Adrenal gland (tissue), 12 donors: ENCODE data around the gene KCNQ4. TPM values are rescaled to one million over a fixed set of nuclear protein-coding genes. Genes with fewer than 3 reads are reported as not detected.

Experiments used
- DNase-seq, 7 donors: peaks; one replicate each; pipeline ENCODE4 v3.0.0-alpha.2; 2019 to 2020
- H3K27ac ChIP-seq, 5 donors: fragments of 200-600 bp; sonication (generic) in 4 of 5; 1 replicate in 3 of 5; 2 replicates in 2 of 5; pipeline versions ENCODE4 v1.5.1 to v1.8.0; 2016 to 2020; ENCODE audit warnings: mild to moderate bottlenecking in 1 of 5
- H3K27me3 ChIP-seq: fragments of 200-600 bp; 2 replicates; pipeline ENCODE4 v1.8.0; 2021
- H3K36me3 ChIP-seq, 2 donors: fragments of 200-600 bp; replicated peaks in 1 of 2; 1 replicate in 1 of 2; 2 replicates in 1 of 2; pipeline versions ENCODE4 v1.5.1 to v1.8.0; 2018 to 2022
- H3K4me1 ChIP-seq, 2 donors: fragments of 200-600 bp; replicated peaks in 1 of 2; 1 replicate in 1 of 2; 2 replicates in 1 of 2; pipeline versions ENCODE4 v1.5.1 to v1.8.0; 2018 to 2021
- H3K4me3 ChIP-seq, 4 donors: fragments of 200-600 bp; sonication (generic) in 3 of 4; one replicate each; pipeline ENCODE4 v1.5.1; 2016 to 2018
- H3K9me3 ChIP-seq, 3 donors: fragments of 200-600 bp; sonication (generic) in 1 of 3; replicated peaks in 1 of 3; 1 replicate in 2 of 3; 2 replicates in 1 of 3; pipeline versions ENCODE4 v1.5.1 to v1.8.0; 2016 to 2021
- CTCF ChIP-seq, 6 experiments: fragments of 450-650 bp in 4 of 6; fragments of 200-600 bp in 2 of 6; sonication (generic) in 1 of 6; IDR thresholded peaks; 1 replicate in 5 of 6; 2 replicates in 1 of 6; pipeline versions ENCODE4 v1.5.1 to v1.8.0; 2016 to 2021; ENCODE audit warnings: antibody characterized with exemption in 6 of 6, mild to moderate bottlenecking in 2 of 6, moderate library complexity in 1 of 6
- POLR2A ChIP-seq, 2 donors: fragments of 450-650 bp; IDR thresholded peaks; one replicate each; pipeline ENCODE4 v1.6.1; 2017; ENCODE audit warnings: antibody characterized with exemption in 2 of 2, mild to moderate bottlenecking in 2 of 2, moderate library complexity in 1 of 2
- WGBS, 4 donors: extraction: QIAGEN DNeasy Blood & Tissue Kit in 2 of 4; methylation state at CpG; one replicate each; pipeline versions ENCODE4 v1.1.5 to v1.1.7; 2013 to 2017; 5-methylcytosine and 5-hydroxymethylcytosine counted together
- intact Hi-C, 2 donors: fragments of 100-400 bp; cut with DNase I; formaldehyde crosslinking; loops; one replicate each; pipeline versions ENCODE4 v1.14.1 to v1.15.0; 2022 to 2023
- polyA plus RNA-seq, 3 donors: library from polyadenylated mRNA; stranded (reverse); fragments of 200-250 nt in 2 of 3; fragments of 350-450 nt in 1 of 3; fragmentation: Illumina TruSeq in 1 of 3; extraction: RNeasy Lipid Tissue Mini Kit (QIAGEN cat#74804) in 1 of 3; gene quantifications; one replicate each; pipeline ENCODE4 v1.2.3, GENCODE V29; 2013 to 2014
- total RNA-seq, 9 donors: library from RNA; depleted of rRNA in 4 of 9; stranded (reverse); fragments of >200 nt in 4 of 9; fragments of 120-200 nt in 1 of 9; fragmentation: NEBNext Ultra II Directional in 1 of 9; extraction: Animal tissue kit (Norgen Biotek cat#: 25700) in 1 of 9; gene quantifications; one replicate each; pipeline versions ENCODE4 v1.1.0 to v1.2.4, GENCODE V29; 2013 to 2023
- donor health status: healthy with polysubstance abuse.
- donor health status: Bipolar disorder and iron deficiency.
- donor health status: DM: yes; HTN: yes; CAD: no.
- donor health status: DM: no; HTN: no; CAD: no.
- donor health status: DM: no; HTN: no; CAD: no.
- donor health status: DM: yes; HTN: yes; CAD: no.

Gene KCNQ4
- total and polyA plus RNA-seq, 12 donors: 0.06 to 1.0 (median 0.29) TPM; not detected in 2

GRCh38 chr1:40844079-40844478, 60.5 kb downstream of the KCNQ4 start:
- peak in 1 of 7 donors; percentile 64 for DNase-seq
- no peaks in the 10 kb centered on the region for H3K4me1 ChIP-seq
- no peak overlapping the region for H3K27ac ChIP-seq

GRCh38 chr1:40844887-40845878, 61.6 kb downstream of the KCNQ4 start:
- no peak overlapping the region for H3K4me3 ChIP-seq
- WGBS, 4 donors: 59 to 75% (median 67%) methylated on average over 7 to 9 of the region's 9 CpGs
- H3K36me3 ChIP-seq: no peaks in the 10 kb centered on the region
- H3K4me1 ChIP-seq: no peaks in the 10 kb centered on the region
- TF ChIP-seq POLR2A (IDR thresholded peaks at IDR 0.05) (no peak), CTCF (IDR thresholded peaks at IDR 0.05) (no peak)
- DNase-seq: no peak
- intact Hi-C loops: loop anchor here (5.0 to 10.0 kb wide), 4 partner anchors 63 to 220 kb away; partner anchors contain the start of gene KCNQ4 (in 1 of the 2)
- no peaks in the 10 kb centered on the region for H3K9me3 ChIP-seq
- no peak overlapping the region for H3K27ac ChIP-seq
- no peaks in the 10 kb centered on the region for H3K27me3 ChIP-seq

More at GRCh38 chr1:40844079-40844478, 60.5 kb downstream of the KCNQ4 start:
- no peak for TF ChIP-seq POLR2A (IDR thresholded peaks at IDR 0.05)
- TF ChIP-seq CTCF (IDR thresholded peaks at IDR 0.05): no peak
- no peaks in the 10 kb centered on the region for H3K36me3 ChIP-seq
- intact Hi-C loops: loop anchor here in 1 of 2 donors (10.0 kb wide), 1 partner anchor 219 kb away; no protein-coding TSS in a partner anchor
- no peak overlapping the region for H3K4me3 ChIP-seq
- WGBS, 4 donors: 77 to 88% (median 84%) methylated on average over 3 to 5 of the region's 5 CpGs
- no peaks in the 10 kb centered on the region for H3K27me3 ChIP-seq
- no peaks in the 10 kb centered on the region for H3K9me3 ChIP-seq

GRCh38 chr1:40845895-40846294, 62.3 kb downstream of the KCNQ4 start:
- TF ChIP-seq POLR2A (IDR thresholded peaks at IDR 0.05): no peak
- no peak for TF ChIP-seq CTCF (IDR thresholded peaks at IDR 0.05)
- H3K4me3 ChIP-seq: no peak overlapping the region
- 93 to 100% (median 97%) methylated on average over 1 of the region's 1 CpG for WGBS, 4 donors
- H3K27me3 ChIP-seq: no peaks in the 10 kb centered on the region
- intact Hi-C loops: loop anchor here (5.0 to 10.0 kb wide), 4 partner anchors 64 to 221 kb away; partner anchors contain the start of gene KCNQ4 (in 1 of the 2)
- DNase-seq: no peak
- H3K9me3 ChIP-seq: no peaks in the 10 kb centered on the region
- no peak overlapping the region for H3K27ac ChIP-seq
- no peaks in the 10 kb centered on the region for H3K4me1 ChIP-seq
- H3K36me3 ChIP-seq: no peaks in the 10 kb centered on the region

- intact Hi-C loops: loop anchor here (5.0 to 10.0 kb wide), 4 partner anchors 65 to 222 kb away; partner anchors contain the start of gene KCNQ4 (in 1 of the 2)
- Histone ChIP-seq H3K4me3 (no peak overlapping the region), H3K4me1 (no peaks in the 10 kb centered on the region), H3K36me3 (no peaks in the 10 kb centered on the region), H3K27ac (no peak overlapping the region), H3K9me3 (no peaks in the 10 kb centered on the region), H3K27me3 (no peaks in the 10 kb centered on the region)
- TF ChIP-seq POLR2A (IDR thresholded peaks at IDR 0.05): no peak
- TF ChIP-seq CTCF (IDR thresholded peaks at IDR 0.05): no peak
- 77 to 86% (median 79%) methylated on average over 4 to 6 of the region's 6 CpGs for WGBS, 4 donors
- no peak for DNase-seq
Observed at GRCh38 chr1:40847023-40847745, 63.6 kb downstream of the KCNQ4 start.
